Lower leg skin (tissue), 3 donors: ENCODE measurements around the gene MLF2.

Experiments used
- POLR2A ChIP-seq, 2 donors: fragments of 450-650 bp; IDR thresholded peaks; one replicate each; pipeline ENCODE4 v1.6.1; 2016 to 2017; ENCODE audit warnings: antibody characterized with exemption in 2 of 2, mild to moderate bottlenecking in 1 of 2, moderate library complexity in 1 of 2
- TF ChIP-seq, protein P1 (sequence below), 3 donors: fragments of 450-650 bp; IDR thresholded peaks; one replicate each; pipeline ENCODE4 v1.5.1; 2016; ENCODE audit warnings: antibody characterized with exemption in 3 of 3, mild to moderate bottlenecking in 3 of 3, moderate library complexity in 2 of 3

- TF ChIP-seq, protein P1, sequence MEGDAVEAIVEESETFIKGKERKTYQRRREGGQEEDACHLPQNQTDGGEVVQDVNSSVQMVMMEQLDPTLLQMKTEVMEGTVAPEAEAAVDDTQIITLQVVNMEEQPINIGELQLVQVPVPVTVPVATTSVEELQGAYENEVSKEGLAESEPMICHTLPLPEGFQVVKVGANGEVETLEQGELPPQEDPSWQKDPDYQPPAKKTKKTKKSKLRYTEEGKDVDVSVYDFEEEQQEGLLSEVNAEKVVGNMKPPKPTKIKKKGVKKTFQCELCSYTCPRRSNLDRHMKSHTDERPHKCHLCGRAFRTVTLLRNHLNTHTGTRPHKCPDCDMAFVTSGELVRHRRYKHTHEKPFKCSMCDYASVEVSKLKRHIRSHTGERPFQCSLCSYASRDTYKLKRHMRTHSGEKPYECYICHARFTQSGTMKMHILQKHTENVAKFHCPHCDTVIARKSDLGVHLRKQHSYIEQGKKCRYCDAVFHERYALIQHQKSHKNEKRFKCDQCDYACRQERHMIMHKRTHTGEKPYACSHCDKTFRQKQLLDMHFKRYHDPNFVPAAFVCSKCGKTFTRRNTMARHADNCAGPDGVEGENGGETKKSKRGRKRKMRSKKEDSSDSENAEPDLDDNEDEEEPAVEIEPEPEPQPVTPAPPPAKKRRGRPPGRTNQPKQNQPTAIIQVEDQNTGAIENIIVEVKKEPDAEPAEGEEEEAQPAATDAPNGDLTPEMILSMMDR (IDR thresholded peaks at IDR 0.05), result no peak
- TF ChIP-seq POLR2A (IDR thresholded peaks at IDR 0.05), result peak in 1 of 2 donors; percentile 17
These were observed 11.3 kb upstream of the MLF2 start for GRCh38 chr12:6764011-6764828.
